GM21526 (cell line): ENCODE data around the gene NPAS4.

Source experiments
- ATAC-seq: cut with Tn5 transposase; IDR thresholded peaks from one replicate; pipeline ENCODE4 v1.9.1; 2021; ENCODE audit warnings: moderate library complexity; ENCODE audit not compliant: unreplicated experiment, low FRiP score

The NPAS4 gene

DNA sequence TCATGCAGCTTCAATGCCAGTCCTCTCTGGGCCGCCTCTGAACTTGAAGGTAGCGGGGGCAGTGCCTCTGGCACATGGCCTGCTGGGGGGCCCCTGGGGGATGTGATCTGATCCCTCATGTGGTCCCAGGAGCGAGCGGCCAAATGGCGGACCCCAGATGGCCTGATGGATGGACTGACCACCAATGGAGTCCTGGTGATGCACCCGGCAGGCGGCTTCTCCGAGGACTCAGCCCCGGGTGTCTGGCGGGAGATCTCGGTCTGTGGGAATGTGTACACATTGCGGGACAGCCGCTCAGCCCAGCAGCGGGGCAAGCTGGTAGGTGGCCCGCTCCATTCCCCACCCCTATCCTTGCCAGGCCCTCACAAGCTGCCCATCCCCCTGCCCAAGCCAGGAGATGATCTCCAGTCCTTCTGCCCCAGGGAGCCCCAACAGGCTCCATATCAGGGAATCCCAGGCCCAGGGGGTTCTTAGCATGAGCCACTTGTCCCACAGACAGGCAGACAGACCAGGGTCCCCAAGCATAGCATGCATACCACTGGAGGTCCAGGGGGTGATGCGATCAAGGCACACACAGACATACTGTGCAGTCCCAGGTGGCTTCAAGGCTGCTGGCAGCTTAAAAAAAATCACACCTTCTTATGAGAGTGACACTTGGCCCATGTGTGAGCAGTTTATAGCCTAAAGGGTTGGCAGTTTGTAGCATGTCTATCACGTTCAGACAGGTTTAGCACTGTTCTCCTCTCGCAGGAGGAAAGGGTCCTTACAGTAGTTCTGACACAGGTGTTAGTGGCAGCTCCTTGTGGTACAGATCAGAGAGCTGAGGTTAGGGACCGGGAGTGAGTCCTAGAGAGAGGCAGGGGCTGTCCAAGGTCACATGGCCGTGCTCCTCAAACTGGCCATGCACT is 53.0 kb downstream of the NPAS4 start:
- no peak for ATAC-seq

DNA sequence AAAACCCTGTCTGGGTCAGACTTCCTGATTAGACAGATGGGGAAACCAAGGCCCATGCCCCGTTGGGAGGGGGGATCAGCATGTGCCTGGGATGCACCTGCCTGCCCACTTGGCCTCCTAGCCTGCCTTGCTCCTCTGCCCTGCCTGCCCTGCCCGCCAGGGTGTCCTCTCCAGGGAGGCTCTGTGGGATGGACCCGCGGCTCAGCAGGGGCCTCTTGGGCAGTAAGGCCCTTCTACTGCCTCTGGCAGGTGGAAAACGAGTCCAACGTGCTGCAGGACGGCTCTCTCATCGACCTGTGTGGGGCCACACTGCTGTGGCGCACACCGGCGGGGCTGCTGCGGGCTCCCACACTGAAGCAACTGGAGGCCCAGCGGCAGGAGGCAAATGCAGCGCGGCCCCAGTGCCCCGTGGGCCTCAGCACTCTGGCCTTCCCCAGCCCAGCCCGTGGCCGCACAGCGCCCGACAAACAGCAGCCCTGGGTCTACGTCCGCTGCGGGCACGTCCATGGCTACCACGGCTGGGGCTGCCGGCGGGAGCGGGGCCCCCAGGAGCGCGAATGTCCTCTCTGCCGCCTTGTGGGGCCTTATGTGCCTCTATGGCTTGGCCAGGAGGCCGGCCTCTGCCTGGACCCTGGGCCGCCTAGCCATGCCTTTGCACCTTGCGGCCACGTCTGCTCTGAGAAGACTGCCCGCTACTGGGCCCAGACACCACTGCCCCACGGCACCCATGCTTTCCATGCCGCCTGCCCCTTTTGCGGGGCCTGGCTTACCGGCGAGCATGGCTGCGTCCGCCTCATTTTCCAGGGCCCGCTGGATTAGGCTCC is 54.7 kb downstream of the NPAS4 start:
- no peak for ATAC-seq
